ENCODE data around the gene FHAD1.

Gene FHAD1

GRCh38 chr1:15345705-15346345, 98.8 kb downstream of the FHAD1 start:
- Mint-ChIP-seq H3K27ac (no peak overlapping the region), H3K36me3 (ENCODE audit: low read depth) (no peaks in the 10 kb centered on the region), H3K4me3 (no peak overlapping the region), H3K27me3 (ENCODE audit: low read depth, poor library complexity) (peaks cover 17% of the 10 kb centered on the region), H3K9me3 (no peaks in the 10 kb centered on the region), H3K4me1 (peaks cover 37% of the 10 kb centered on the region)
- no peak for TF ChIP-seq CTCF (IDR thresholded peaks at IDR 0.05)
- no peak for DNase-seq

- Mint-ChIP-seq H3K27ac (no peak overlapping the region), H3K4me3 (no peak overlapping the region), H3K27me3 (ENCODE audit: low read depth, poor library complexity) (peaks cover 19% of the 10 kb centered on the region), H3K4me1 (peaks cover 37% of the 10 kb centered on the region), H3K9me3 (no peaks in the 10 kb centered on the region), H3K36me3 (ENCODE audit: low read depth) (no peaks in the 10 kb centered on the region)
- no peak for DNase-seq
- TF ChIP-seq CTCF (IDR thresholded peaks at IDR 0.05) = no peak
These were observed 99.5 kb downstream of the FHAD1 start for GRCh38 chr1:15346346-15347030.

- Mint-ChIP-seq H3K27ac (no peak overlapping the region), H3K9me3 (no peaks in the 10 kb centered on the region), H3K36me3 (ENCODE audit: low read depth) (no peaks in the 10 kb centered on the region), H3K27me3 (ENCODE audit: low read depth, poor library complexity) (peaks cover 20% of the 10 kb centered on the region), H3K4me1 (peaks cover 34% of the 10 kb centered on the region), H3K4me3 (no peak overlapping the region)
- no peak for DNase-seq
- TF ChIP-seq CTCF (IDR thresholded peaks at IDR 0.05) = no peak
These were observed 100.2 kb downstream of the FHAD1 start for GRCh38 chr1:15347182-15347581.

- H3K9me3 Mint-ChIP-seq = no peaks in the 10 kb centered on the region
- H3K27ac Mint-ChIP-seq = no peak overlapping the region
- no peak overlapping the region for H3K4me3 Mint-ChIP-seq
- H3K27me3 Mint-ChIP-seq (ENCODE audit: low read depth, poor library complexity) = peaks cover 13% of the 10 kb centered on the region
- no peak for DNase-seq
- H3K4me1 Mint-ChIP-seq = peaks cover 34% of the 10 kb centered on the region
- H3K36me3 Mint-ChIP-seq (ENCODE audit: low read depth) = no peaks in the 10 kb centered on the region
- no peak for TF ChIP-seq CTCF (IDR thresholded peaks at IDR 0.05)
These were observed 101.6 kb downstream of the FHAD1 start for GRCh38 chr1:15348648-15349047.

- Mint-ChIP-seq H3K27ac (no peak overlapping the region), H3K36me3 (ENCODE audit: low read depth) (no peaks in the 10 kb centered on the region), H3K9me3 (no peaks in the 10 kb centered on the region), H3K4me1 (peaks cover 32% of the 10 kb centered on the region), H3K4me3 (no peak overlapping the region), H3K27me3 (ENCODE audit: low read depth, poor library complexity) (peaks cover 13% of the 10 kb centered on the region)
- no peak for TF ChIP-seq CTCF (IDR thresholded peaks at IDR 0.05)
- no peak for DNase-seq
These were observed 102.1 kb downstream of the FHAD1 start for GRCh38 chr1:15349133-15349532.

- no peak overlapping the region for H3K4me3 Mint-ChIP-seq
- no peak for DNase-seq
- no peaks in the 10 kb centered on the region for H3K36me3 Mint-ChIP-seq (ENCODE audit: low read depth)
- no peaks in the 10 kb centered on the region for H3K9me3 Mint-ChIP-seq
- peaks cover 13% of the 10 kb centered on the region for H3K27me3 Mint-ChIP-seq (ENCODE audit: low read depth, poor library complexity)
- no peak for TF ChIP-seq CTCF (IDR thresholded peaks at IDR 0.05)
- peaks cover 31% of the 10 kb centered on the region for H3K4me1 Mint-ChIP-seq
- H3K27ac Mint-ChIP-seq = no peak overlapping the region
These were observed 103.1 kb downstream of the FHAD1 start for GRCh38 chr1:15350151-15350550.
